ENCODE data around the gene FANCF. TPM values are rescaled to one million over a fixed set of nuclear protein-coding genes. Genes with fewer than 3 reads are reported as not detected.

The FANCF gene
- total RNA-seq, 1 experiment from 2014 or later = 5.0 TPM

Other genes starting within 250 kb of the FANCF start
- gene GAS2, start 40.8 kb upstream of the FANCF start, total RNA-seq (2014; rRNA removed) = not detected in 2 replicates
- gene SVIP, start 204.0 kb upstream of the FANCF start, total RNA-seq (2014; rRNA removed) = 7.4 and 9.5 TPM in 2 replicates
- not detected in 2 replicates for gene CCDC179, start 234.7 kb upstream of the FANCF start, total RNA-seq (2014; rRNA removed)

All from PC-3 (cell line).